NOMO-1 (cell line): ENCODE data around the gene ANKRD62.
"Not testable (repeated sequence)": the region's sequence is repeated elsewhere in the genome, so short reads cannot be mapped to it uniquely, and the experiment has no call there.

Experiments used
- DNase-seq, 2 experiments: peaks; one replicate each; lab custom pipeline; 2025; ENCODE audit not compliant: unreplicated experiment in 2 of 2; lab: John Stamatoyannopoulos, UW

The ANKRD62 gene

DNA sequence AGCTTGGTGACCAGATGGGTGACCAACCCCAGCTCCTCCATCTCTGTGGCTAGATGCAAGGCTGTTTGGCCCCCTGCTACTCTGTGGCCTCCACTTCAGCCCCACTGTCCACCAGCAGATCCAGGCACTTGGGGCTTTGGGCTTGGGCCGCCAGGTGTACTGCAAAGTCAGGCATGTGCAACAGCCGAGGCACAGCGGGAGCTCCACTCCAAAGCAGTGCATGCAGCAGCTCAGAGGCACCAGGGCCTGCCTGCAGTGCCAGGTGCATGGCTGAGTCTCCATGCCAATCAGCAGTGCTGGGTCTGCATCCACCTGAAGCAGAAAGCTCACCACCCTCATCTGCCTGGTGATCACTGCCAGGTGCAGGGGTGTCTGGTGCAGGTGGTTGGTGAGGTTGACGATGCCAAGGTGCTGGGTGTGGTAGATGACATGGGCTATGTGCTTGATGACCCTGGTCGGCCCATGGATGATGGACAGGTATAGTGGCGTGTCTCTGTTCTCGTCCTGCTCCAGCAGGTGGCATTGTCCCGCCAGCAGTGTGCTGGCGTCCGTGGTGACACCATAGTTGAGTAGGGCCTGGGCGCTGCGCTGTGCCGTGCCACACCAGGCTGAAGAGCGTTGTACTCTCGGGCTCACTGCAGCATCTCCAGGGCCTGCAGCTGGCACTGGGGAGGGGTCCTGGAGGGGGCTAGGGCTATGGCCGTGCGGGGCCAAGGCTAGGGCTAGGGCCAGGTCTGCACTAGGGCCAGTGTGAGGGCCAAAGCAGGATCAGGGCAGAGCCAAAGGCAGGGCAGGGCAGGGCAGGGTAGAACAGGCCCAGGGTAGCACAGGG, 1.0 kb upstream of the ANKRD62 start:
- no peak for DNase-seq

- DNase-seq = no peak
Measured at GRCh38 chr18:12098374-12098773, 4.7 kb downstream of the ANKRD62 start.

DNA sequence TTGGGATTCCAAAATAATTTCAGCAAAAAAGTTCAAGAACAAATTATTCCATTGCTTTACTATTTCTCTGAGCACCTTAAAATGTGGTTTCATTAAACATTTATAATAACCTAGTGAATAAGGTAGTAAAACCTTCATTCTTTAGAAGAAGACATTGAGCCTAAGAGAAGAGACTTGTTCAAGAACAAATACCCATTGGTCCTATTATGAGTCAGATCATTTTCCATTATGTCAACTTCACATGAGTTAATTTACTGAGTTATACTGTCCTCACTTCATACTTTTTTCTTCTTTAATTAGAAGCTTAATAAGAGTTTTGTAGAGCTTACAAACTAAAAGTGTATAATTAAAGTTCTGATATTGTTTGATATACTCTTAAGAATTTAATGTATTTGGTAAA, 5.5 kb downstream of the ANKRD62 start:
- DNase-seq = no peak

DNA sequence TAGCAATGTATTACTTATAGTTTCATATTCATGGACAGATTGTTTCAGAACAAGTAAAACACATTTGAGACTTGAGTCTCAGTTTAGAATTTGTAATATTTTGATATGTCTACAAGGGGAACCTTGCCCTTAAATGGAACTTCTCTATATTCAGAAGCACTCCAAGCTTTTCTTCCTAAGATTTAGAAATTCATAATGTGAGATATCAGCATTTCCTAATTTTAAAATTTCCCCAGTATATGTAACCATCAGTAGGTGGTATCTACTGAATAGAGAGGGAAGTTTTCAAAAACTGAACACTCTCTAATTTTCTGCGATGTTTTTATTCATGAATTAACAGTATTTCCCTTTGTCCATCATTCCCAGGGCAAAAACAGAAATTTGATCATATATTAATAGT, 7.6 kb downstream of the ANKRD62 start:
- no peak for DNase-seq

GRCh38 chr18:12102136-12102842, 8.6 kb downstream of the ANKRD62 start:
- DNase-seq = no peak

DNA sequence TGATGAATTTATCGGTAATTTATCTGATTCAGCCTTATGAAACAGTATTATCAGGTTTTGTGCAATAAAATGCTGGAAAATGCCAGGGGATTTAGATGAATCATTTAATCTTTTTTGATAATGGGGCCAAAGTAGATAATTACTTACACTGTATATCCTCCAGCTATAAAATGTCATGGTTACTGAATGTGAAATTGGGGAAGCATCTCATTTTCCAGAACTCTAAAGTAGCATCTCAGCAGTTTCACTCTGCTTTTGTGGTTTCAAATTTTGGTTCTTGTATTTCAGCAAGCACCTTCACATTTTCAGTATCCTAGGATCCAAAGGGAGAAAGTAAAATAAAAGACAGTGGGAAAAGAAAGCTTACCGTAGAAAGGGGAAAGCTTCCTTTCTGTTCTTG, 12.8 kb downstream of the ANKRD62 start:
- DNase-seq = no peak

DNA sequence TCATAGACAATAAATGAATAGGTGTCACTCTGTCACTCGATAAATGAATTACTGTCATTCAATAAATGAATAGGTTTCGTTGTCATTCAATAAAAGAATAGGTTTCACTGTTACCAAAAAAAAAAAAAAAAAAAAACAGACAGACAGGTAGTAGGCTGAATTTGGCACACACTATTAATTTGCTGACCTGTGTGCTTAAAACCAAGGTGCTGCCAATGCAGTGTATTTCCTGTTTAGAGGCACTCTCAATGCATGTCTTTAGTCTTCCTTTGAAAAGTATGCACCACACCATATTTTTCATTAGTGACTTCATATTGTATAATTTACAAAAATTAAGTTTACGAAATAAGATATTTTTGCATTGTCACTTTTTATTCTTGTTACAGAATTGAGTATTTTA, 16.2 kb downstream of the ANKRD62 start:
- DNase-seq = no peak

GRCh38 chr18:12113999-12114646, 20.5 kb downstream of the ANKRD62 start:
- DNase-seq = no peak

- DNase-seq = no peak
Measured at GRCh38 chr18:12119358-12119757, 25.7 kb downstream of the ANKRD62 start.

DNA sequence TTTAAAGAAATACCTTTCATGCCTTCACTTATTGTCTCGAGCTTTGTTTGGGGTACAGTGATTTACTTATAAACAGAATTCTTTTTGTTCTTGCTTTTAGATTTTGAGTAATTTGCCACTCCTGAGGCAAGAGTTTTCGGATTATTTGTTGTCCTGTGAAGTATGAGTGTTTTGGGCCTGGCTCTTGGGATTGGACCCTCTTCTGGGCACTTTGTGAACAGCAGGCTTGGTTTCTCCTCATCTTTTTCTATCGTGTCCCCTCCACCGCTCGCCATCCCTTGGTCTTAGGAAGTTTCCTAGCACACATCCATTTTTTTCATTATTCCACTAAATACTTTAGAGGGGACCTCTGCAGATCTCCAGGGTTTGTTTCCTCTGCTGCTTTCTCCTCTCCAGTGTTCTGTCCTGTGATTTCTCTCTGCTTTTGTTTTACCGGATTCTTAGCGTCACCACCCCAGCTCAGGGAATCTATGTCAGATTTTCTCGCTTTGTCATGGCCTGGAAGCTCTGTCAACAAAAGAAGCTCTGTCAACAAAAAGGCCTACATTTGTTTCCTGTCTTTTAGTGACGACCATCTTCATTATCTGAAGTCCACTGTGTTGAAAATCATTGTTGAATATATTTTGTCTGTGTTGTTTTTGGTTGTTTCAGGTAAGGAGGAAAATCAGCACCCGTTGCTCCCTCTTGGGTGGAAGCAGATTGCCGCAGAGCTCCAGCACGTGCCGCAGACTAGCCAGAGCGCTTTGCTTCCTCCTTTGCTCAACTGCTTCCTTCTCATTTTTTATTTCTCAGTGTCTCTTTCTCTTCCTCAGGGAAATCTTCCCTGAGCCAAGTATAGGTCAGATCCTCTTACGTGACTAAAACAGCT, 27.8 kb downstream of the ANKRD62 start:
- peak in 1 of 2 experiments; percentile 12 for DNase-seq

DNA sequence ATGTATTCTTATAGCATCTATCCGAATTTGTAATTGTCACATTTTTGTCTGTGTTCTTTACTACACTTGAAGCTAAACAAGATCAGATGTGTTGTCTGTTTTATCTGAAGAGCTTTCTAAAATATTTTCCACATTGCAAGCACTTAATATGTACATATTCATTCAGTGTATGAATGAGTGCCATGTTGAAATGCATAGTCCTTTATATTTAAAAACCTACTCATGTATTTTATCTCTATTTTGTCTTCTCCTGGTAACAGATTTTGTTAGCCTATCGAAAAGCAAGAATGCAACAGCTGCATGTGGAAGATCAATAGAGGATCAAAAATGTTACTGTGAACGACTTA, 28.4 kb downstream of the ANKRD62 start:
- not testable (repeated sequence) for DNase-seq

DNA sequence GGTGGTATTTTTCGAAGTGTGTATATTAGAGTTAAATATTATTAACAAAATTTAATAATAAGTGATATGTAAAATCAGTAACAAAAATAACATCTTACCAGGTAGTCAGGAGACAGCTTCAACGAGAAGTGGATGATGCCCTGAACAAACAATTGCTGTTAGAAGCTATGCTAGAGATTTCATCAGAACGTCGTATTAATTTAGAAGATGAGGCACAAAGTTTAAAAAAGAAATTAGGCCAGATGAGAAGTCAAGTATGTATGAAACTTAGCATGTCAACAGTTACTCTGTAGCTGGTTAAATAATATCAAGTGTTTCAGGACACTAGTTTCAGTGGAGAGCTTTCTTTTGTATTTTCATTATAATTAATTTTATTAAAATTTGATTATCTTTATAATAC, 34.0 kb downstream of the ANKRD62 start:
- DNase-seq = not testable (repeated sequence)

DNA sequence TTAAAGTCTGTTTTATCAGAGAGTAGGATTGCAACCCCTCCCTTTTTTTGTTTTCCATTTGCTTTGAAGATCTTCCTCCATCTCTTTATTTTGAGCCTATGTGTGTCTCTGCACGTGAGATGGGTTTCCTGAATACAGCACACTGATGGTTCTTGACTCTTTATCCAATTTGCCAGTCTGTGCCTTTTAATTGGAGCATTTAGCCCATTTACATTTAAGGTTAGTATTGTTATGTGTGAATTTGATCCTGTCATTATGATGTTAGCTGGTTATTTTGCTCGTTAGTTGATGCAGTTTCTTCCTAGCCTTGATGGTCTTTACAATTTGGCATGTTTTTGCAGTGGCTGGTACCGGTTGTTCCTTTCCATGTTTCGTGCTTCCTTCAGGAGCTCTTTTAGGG, 45.2 kb downstream of the ANKRD62 start:
- DNase-seq = not testable (repeated sequence)

GRCh38 chr18:12140866-12141265, 47.2 kb downstream of the ANKRD62 start:
- not testable (repeated sequence) for DNase-seq

DNA sequence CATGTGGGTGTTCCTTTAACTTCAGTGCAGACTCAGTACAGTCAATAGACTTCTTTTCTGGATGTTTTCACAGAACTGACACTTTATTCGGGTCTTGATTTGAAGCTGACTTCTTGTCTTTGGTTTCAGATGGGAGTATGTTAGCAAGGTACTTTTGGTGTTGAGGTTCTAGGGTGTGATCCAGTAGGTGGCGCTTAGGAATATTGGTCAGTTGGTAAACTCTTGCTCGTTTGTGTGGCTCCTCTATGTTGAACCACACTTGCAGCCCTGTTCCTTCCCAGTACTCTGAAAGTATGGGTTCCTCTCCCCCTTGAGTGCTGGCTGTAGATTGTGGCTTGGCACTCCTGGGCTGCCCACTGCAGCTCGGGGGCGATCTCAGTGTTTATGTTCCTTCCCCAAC, 48.1 kb downstream of the ANKRD62 start:
- DNase-seq = not testable (repeated sequence)

DNA sequence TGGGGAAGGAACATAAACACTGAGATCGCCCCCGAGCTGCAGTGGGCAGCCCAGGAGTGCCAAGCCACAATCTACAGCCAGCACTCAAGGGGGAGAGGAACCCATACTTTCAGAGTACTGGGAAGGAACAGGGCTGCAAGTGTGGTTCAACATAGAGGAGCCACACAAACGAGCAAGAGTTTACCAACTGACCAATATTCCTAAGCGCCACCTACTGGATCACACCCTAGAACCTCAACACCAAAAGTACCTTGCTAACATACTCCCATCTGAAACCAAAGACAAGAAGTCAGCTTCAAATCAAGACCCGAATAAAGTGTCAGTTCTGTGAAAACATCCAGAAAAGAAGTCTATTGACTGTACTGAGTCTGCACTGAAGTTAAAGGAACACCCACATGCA, 55.8 kb downstream of the ANKRD62 start:
- not testable (repeated sequence) for DNase-seq

- DNase-seq = peak in 1 of 2 experiments; percentile 27
Measured at GRCh38 chr18:12154361-12154760, 60.7 kb downstream of the ANKRD62 start.

- no peak for DNase-seq
Measured at GRCh38 chr18:12155996-12156395, 62.4 kb downstream of the ANKRD62 start.

DNA sequence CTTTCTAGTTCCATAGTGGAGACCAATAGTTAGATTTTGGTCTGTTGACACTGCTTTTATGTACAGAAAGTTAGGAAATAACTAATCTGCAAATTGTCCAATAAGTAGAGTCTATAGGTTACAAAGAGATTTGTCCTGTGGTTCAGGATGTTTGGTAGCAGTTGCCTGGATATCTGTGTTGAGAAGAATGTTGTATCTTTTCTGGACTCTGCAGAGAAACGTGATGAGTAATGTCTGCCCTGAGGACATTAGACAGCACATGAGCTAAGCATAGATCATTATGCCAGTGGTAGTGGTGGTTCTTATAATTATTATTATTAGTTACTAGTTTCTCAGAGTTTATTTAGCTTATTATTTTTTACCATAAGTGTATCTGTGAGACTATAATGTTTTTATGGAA, 65.8 kb downstream of the ANKRD62 start:
- no peak for DNase-seq

DNA sequence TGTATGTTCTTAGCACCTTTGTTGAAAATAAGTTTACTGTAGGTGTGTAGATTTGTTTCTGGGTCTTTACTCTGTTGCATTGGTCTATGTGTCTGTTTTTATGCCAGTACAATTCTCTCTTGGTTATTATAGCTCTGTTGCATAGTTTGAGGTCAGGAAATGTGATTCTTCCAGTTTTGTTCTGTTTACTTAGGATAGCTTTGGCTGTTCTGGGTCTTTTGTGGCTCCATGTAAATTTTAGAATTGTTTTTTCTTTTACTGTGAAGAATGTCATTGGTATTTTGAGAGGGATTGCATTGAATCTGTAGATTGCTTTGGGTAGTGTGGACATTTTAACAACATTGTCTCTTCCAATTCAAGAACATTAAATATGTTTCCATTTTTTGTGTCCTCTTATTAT, 69.1 kb downstream of the ANKRD62 start:
- no peak for DNase-seq
